Esophagus squamous epithelium (tissue), 4 donors: ENCODE measurements around the gene RPS8.
"Not testable (repeated sequence)": the region's sequence is repeated elsewhere in the genome, so short reads cannot be mapped to it uniquely, and the experiment has no call there.

Experiments used
- POLR2A ChIP-seq, 4 donors: fragments of 450-650 bp; IDR thresholded peaks; one replicate each; pipeline ENCODE4 v1.6.1; 2017; ENCODE audit warnings: antibody characterized with exemption in 4 of 4, mild to moderate bottlenecking in 4 of 4, moderate library complexity in 3 of 4
- TF ChIP-seq, protein P1 (sequence below), 6 experiments: fragments of 450-650 bp in 4 of 6; fragments of 200-600 bp in 2 of 6; sonication (generic) in 2 of 6; IDR thresholded peaks; one replicate each; pipeline ENCODE4 v1.5.1; 2016 to 2019; ENCODE audit warnings: antibody characterized with exemption in 6 of 6, mild to moderate bottlenecking in 4 of 6, moderate library complexity in 4 of 6

- TF ChIP-seq, protein P1, sequence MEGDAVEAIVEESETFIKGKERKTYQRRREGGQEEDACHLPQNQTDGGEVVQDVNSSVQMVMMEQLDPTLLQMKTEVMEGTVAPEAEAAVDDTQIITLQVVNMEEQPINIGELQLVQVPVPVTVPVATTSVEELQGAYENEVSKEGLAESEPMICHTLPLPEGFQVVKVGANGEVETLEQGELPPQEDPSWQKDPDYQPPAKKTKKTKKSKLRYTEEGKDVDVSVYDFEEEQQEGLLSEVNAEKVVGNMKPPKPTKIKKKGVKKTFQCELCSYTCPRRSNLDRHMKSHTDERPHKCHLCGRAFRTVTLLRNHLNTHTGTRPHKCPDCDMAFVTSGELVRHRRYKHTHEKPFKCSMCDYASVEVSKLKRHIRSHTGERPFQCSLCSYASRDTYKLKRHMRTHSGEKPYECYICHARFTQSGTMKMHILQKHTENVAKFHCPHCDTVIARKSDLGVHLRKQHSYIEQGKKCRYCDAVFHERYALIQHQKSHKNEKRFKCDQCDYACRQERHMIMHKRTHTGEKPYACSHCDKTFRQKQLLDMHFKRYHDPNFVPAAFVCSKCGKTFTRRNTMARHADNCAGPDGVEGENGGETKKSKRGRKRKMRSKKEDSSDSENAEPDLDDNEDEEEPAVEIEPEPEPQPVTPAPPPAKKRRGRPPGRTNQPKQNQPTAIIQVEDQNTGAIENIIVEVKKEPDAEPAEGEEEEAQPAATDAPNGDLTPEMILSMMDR (IDR thresholded peaks at IDR 0.05) = not testable (repeated sequence)
- TF ChIP-seq POLR2A (IDR thresholded peaks at IDR 0.05) = not testable (repeated sequence)
Measured at GRCh38 chr1:44815926-44816325, 40.6 kb downstream of the RPS8 start.
